ENCODE measurements around the gene GNRH2. TPM values are rescaled to one million over a fixed set of nuclear protein-coding genes. Genes with fewer than 3 reads are reported as not detected.

Gene GNRH2
- total and polyA plus RNA-seq, 2 of the 8 experiments (the other 6 are each of a cell fraction or from before 2014, with no cell fraction given): 0.09 to 0.82 TPM

- no peaks in the 10 kb centered on the region for H3K79me2 ChIP-seq (ENCODE audit: control insufficient read depth in 1 of 2, insufficient read depth in 2 of 2, low read length in 2 of 2)
- DNase-seq (ENCODE audit: low read depth in 1 of 2, low spot score in 2 of 2): no peak
- no peak overlapping the region for H3K14ac ChIP-seq (ENCODE audit: insufficient read length)
- H3K27ac ChIP-seq (ENCODE audit: low read depth, low read length): no peak overlapping the region
- peaks cover 0 to 5% of the 10 kb centered on the region in 2 experiments for H4K20me1 ChIP-seq (replicated peaks in 1 of 2; ENCODE audit: control insufficient read depth in 1 of 2, insufficient read depth in 2 of 2, low read length in 2 of 2)
- no peaks in the 10 kb centered on the region for H3K23me2 ChIP-seq (ENCODE audit: low read depth, low read length)
- no peak overlapping the region for H2BK12ac ChIP-seq (ENCODE audit: low read depth, low read length)
- no peak overlapping the region for H3K18ac ChIP-seq (ENCODE audit: extremely low read depth, low read length)
- H2BK5ac ChIP-seq (ENCODE audit: low read depth, low read length): no peak overlapping the region
- no peak overlapping the region for H3K4ac ChIP-seq (replicated peaks; ENCODE audit: insufficient read length, low read depth, low read length)
- H3K4me3 ChIP-seq (ENCODE audit: extremely low read depth in 1 of 4, insufficient read depth in 2 of 4, low read depth in 3 of 4, low read length in 4 of 4): no peak overlapping the region
- no peak overlapping the region for H4K91ac ChIP-seq (replicated peaks; ENCODE audit: insufficient read length, low read length)
- no peak overlapping the region for H2BK20ac ChIP-seq (ENCODE audit: low read length)
- H3K9me3 ChIP-seq (ENCODE audit: insufficient read depth in 2 of 2, low read depth in 1 of 2, low read length in 1 of 2): no peaks in the 10 kb centered on the region
- no peaks in the 10 kb centered on the region for H3K79me1 ChIP-seq (ENCODE audit: low read depth, low read length)
- H3K56ac ChIP-seq (replicated peaks; ENCODE audit: insufficient read length, low read depth, low read length): no peak overlapping the region
- H3K23ac ChIP-seq (ENCODE audit: insufficient read length): no peak overlapping the region
- no peak overlapping the region for H2AFZ ChIP-seq (ENCODE audit: low read length)
- no peak overlapping the region for H3K4me2 ChIP-seq (ENCODE audit: insufficient read depth in 1 of 2, low read depth in 2 of 2, low read length in 2 of 2)
- 89% methylated on average over 3 of the region's 3 CpGs; no CpG with 5 or more reads in 1 of the 2 experiments for WGBS, 2 experiments (ENCODE audit: extremely low coverage in 1 of 2, insufficient coverage in 1 of 2, insufficient read length in 1 of 2, insufficient replicate concordance in 2 of 2, low coverage in 1 of 2, low lambda C conversion rate in 2 of 2, missing lambda C conversion rate in 1 of 2)
- H3K36me3 ChIP-seq (ENCODE audit: control insufficient read depth in 2 of 4, insufficient read depth in 4 of 4, low read length in 3 of 4): peaks cover 19 to 45% (median 32%) of the 10 kb centered on the region in 4 experiments
- H3K27me3 ChIP-seq (replicated peaks in 1 of 4; ENCODE audit: control insufficient read depth in 3 of 4, extremely low read depth in 1 of 4, insufficient read depth in 3 of 4, low read length in 3 of 4): peaks cover 0 to 2% (median 0%) of the 10 kb centered on the region in 4 experiments; a peak in 1 of 7 replicates
- no peak overlapping the region for H2AK5ac ChIP-seq (ENCODE audit: low read depth, low read length)
- no peak overlapping the region for H4K5ac ChIP-seq (ENCODE audit: insufficient read length, low read depth, low read length)
- ChIA-PET POLR2A (ENCODE audit: partially characterized antibody) (interaction anchor here (0.7 to 1.9 kb wide), 3 partner anchors 9 to 131 kb away, joined by 3 to 4 read pairs (median 3); no protein-coding TSS in a partner anchor), CTCF (ENCODE audit: partially characterized antibody) (no interaction called here)
- H3K4me1 ChIP-seq (replicated peaks in 1 of 4; ENCODE audit: control insufficient read depth in 3 of 4, insufficient read depth in 4 of 4, low read length in 3 of 4): no peaks in the 10 kb centered on the region
- no peak for FAIRE-seq
- no peak overlapping the region for H3K9ac ChIP-seq (replicated peaks in 1 of 4; ENCODE audit: extremely low read depth in 1 of 4, low read depth in 3 of 4, low read length in 3 of 4)
- H4K8ac ChIP-seq (ENCODE audit: extremely low read depth, insufficient read depth, low read length): no peak overlapping the region
- no peak overlapping the region for H2BK15ac ChIP-seq (ENCODE audit: low read length)
- H2BK120ac ChIP-seq (replicated peaks; ENCODE audit: low read depth, low read length): no peak overlapping the region
- no peak for TF ChIP-seq SAP30 (IDR thresholded peaks at IDR 0.05; ENCODE audit: insufficient read depth, insufficient replicate concordance, low read length)
- no peak for TF ChIP-seq USF2 (IDR thresholded peaks at IDR 0.05; ENCODE audit: low read length)
- TF ChIP-seq SRF (IDR thresholded peaks at IDR 0.05; ENCODE audit: low read depth, low read length): no peak
- no peak for TF ChIP-seq GTF2F1 (IDR thresholded peaks at IDR 0.05; ENCODE audit: borderline replicate concordance, low read depth, low read length)
- TF ChIP-seq SP4 (IDR thresholded peaks at IDR 0.05; ENCODE audit: low read length): no peak
- no peak for TF ChIP-seq NRF1 (IDR thresholded peaks at IDR 0.05; ENCODE audit: low read depth, low read length)
- no peak for TF ChIP-seq SP2 (IDR thresholded peaks at IDR 0.05; ENCODE audit: low read length)
- TF ChIP-seq POLR2A (IDR thresholded peaks at IDR 0.05; ENCODE audit: control extremely low read depth in 1 of 2, low read depth in 2 of 2, low read length in 2 of 2): no peak
- no peak for TF ChIP-seq SIX5 (IDR thresholded peaks at IDR 0.05; ENCODE audit: low read depth, low read length)
- TF ChIP-seq POU5F1 (IDR thresholded peaks at IDR 0.05; ENCODE audit: low read depth, low read length): no peak
- no peak for TF ChIP-seq CHD2 (IDR thresholded peaks at IDR 0.05; ENCODE audit: low read length)
- TF ChIP-seq KDM1A (IDR thresholded peaks at IDR 0.05; ENCODE audit: borderline replicate concordance, low read length): no peak
- TF ChIP-seq ATF3 (IDR thresholded peaks at IDR 0.05; ENCODE audit: insufficient read depth, low read depth, low read length): no peak
These were observed 11.8 kb upstream of the GNRH2 start for GRCh38 chr20:3031524-3032147.

Measured in H1 (cell line).